OCI-M2 (cell line): ENCODE data around the gene SRM.
"Not testable (repeated sequence)": the region's sequence is repeated elsewhere in the genome, so short reads cannot be mapped to it uniquely, and the experiment has no call there.

Experiments
- DNase-seq: peaks from one replicate; lab custom pipeline; 2025; ENCODE audit not compliant: unreplicated experiment; lab: John Stamatoyannopoulos, UW

Gene SRM

DNA sequence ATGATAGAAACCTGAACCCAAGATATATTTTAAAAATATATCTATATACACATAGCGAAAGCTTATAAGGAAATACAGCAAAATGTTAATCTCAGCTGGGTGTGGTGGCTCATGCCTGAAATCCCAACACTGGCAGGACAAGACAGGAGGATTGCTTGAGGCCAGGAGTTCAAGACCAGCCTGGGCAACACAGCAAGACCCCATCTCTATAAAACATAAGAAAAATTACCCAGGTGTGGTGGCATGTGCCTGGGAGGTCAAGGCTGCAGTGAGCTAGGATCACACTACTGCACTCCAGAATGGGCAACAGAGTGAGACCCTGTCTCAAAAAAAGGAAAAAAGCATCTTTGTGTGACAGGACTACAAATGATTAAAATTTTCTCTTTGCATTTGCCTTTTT is 6.0 kb upstream of the SRM start:
- no peak for DNase-seq

DNA sequence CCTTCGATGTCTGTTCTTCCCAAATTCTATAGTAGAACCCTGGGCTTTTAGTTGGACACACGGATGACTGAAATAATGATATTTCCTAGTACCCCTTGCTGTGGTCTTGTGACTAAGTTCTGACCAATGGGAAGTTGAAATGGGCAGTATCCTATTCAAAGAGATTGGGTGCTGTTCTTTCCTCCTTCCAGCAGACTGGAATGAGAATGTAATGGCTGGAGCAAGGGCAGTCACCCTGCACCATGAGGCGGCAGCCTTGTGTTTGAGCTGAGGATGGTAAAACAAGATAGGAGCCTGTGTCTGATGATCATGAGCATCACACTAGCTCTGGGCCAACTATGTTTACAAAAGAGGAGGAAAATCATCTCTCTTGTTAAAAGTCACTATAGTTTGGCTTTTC is 5.1 kb upstream of the SRM start:
- no peak for DNase-seq

DNA sequence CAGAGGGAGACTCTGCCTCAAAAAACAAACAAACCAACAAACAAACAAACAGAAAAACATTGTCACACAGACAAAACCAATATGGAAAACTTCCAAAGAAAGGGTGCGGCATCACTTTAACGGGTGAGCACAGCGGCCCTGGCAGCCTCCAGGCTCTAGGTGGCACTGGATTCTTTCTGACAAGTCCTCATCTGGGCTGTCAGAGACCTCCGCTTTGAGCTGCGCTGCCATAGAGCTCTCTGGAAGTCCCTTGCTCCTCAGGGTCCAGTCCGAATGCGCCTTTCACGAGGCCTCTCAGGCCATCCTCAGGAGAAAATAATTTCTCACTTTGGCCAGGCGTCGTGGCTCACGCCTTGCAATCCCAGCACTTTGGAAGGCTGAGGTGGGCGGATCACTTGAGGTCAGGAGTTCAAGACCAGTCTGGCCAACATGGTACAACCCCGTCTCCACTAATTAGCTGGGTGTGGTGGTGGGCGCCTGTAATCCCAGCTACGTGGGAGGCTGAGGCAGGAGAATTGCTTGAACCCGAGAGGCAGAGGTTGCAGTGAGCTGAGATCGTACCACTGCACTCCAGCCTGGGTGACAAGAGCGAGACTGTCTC is 4.2 kb upstream of the SRM start:
- not testable (repeated sequence) for DNase-seq

DNA sequence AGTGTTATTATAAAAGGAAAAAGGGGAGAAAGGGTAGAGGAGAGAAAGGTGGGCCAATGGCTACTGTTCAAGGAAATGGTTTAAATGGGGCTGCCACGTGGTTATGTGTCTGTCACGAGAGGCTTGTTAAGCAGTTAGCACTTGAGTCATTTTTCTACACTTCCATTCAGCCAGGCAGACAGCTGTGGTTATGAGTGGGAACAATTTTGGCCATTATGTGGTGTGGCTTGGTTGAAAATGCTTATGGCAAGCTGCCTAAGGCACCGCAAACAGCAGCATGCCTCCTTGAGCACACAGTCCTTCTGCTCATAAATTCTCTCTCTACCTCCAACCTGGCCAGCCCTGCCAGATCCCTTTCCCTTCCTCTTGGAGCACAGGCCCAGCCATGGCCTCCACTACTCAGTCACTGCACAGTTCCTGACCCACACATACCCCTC is 3.2 kb upstream of the SRM start:
- DNase-seq, result no peak

DNA sequence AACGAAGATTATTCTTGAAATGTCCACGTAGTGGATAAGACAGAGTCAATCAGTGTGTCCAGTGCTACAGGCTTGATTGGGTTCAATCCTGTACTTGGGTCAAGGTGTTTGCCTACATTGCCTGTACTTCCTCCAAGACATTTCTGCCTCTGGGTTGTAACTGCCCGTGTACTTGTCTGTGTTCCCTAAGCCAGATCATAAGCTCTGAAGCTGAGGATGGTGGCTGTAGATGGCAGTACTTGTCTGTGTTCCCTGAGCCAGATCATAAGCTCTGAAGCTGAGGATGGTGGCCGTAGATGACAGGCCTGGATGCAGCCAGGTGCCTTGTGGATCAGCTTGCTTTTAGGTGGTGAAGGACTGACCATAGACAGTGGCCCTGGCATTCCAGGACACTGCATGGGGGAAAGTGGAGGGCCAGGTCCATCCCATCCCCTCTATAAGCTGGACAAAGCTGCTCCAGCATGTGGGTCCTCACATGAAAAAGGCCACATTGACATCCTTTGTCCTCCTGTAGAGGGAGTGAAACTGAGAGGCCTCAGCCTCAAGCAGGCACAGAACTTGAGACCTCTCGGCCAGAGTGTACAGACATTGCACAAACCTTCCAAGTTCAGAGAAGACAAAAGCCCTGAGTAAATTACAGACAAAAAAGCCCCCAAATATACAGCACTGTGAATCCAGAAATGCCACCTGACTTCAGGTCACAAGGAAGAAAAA is 2.0 kb upstream of the SRM start:
- no peak for DNase-seq

DNA sequence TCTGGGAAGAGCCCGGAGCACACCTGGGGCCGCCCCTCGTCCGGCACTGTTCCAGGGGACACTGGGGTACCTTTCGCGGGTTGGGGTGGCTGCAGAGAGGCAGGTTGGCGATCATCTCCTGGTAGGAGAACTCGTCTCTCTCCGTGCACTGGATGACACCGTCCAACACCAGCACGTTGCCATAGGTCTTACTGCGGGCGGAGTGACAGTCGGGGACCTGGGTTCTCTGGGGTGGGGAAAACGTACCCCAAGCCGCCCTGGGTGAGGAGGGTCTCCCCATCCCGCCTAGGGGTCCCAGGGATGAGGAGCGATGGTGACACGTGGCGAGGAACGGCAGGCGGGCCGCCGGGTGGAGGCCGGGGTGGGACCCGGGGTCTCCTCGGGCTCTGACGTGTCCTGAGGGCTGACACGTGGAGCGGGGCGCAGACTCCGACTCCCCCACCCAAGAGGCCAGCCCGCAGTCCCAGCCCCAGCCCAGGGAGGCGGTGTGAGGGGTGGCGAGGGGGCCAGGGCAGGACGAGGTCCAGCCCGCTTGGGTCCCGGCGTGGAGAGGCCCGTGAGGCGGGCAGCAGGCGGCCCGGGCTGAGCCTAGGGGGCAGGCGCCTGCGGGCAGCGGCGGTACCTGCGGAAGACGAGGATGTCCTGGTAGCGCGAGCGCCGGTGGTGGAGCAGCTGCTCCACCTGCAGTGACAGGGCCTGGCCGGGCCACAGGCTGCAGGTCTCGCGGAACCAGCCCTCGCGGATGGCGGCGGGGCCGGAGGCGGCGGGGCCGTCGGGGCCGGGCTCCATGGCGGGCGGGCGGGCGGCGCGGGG is 457 bp downstream of the SRM start:
- DNase-seq, result no peak

DNA sequence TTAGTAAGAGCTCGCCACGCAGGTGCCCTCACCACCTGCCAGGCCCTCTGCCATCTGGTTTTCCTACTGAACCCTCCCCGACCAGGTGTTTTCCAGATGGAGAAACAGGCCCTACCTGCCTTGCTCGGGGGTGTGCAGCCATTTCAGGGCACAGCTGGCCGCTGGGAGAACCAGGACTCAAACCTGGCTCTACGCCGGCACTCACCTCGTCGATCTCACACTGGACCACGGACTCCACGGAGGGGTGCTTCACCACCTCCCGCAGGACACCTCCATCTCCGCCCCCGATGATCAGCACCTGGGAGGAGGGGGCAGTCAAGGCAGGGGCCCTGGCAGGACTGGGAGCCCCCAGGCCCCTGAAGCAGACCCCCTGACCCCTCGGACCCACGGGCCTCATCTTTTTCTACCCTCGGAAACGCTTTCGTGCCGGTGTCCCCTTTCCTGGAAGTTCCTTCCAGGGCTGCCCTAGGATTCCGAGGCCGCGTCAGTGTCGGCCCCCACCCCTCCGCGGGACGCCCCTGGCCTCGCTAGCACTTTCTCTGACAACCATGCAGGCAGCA is 1.1 kb downstream of the SRM start:
- no peak for DNase-seq

DNA sequence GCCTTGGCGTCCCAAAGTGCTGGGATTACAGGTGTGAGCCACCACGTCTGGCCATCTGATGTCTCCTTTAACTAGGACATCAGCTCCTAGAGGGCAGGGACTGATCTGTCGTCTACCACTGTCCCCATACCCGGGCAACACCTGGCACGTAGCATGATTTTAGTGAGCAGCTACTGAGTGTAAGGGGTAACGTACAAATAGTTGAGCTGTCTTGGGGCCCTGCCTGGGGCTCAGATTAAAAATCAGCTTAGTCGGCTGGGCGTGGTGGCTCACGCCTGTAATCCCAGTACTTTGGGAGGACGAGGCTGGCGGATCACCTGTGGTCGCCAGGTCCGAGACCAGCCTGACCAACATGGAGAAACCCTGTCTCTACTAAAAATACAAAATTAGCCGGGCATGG is 1.8 kb downstream of the SRM start:
- no peak for DNase-seq

DNA sequence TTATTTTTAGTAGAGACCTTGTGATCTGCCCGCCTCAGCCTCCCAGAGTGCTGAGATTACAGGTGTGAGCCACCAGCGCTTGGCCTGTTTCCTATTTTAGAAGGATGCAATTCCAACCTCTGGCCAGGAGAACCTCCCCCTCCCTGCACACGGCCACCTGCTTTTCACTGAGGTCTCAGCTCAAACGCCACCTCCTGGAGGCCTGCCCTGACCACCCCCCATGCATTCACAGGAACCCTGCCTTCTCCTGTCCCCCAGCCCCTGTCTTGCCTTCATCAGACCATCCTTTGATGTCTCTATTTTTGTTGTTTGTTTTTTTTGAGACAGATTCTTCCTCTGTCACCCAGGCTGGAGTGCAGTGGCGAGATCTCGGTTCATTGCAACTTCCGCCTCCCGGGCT is 2.3 kb downstream of the SRM start:
- DNase-seq, result no peak

DNA sequence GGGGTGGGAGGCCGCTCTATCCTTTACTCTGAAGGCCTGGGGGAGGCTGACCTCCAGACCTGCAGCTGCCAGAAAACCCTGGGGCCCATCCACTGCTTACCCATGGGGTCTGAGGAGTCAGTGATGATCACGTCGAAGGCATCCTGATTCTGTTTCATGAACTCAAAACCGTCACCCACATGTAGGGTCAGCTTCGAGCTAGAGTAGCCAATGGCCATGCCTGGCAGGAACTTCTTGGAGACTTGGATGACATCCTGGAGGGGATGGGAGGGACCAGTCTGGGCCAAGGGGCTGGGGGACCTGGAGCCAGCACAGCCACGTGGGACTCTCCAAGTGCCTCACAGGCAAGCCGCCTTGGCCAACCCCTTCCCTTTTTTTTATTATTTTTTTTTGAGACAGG is 3.3 kb downstream of the SRM start:
- no peak for DNase-seq

DNA sequence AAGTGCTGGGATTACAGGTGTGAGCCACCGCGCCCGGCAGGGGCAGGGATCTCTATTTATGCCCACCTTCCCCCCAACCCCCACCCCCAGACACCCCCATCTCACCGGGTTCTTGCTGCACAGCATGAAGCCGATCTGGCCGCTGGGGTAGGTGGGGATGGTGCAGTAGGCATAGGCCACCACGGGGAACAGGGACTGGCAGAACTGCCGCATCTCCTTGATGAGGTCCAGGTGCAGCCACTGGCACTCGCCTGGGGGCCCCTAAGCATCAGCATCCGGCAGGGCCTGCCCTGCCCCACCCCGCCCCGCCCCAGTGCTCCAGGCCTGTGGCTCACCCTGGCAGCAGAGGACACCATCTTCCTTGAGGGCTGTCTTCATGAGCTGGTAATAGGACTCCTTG is 4.1 kb downstream of the SRM start:
- no peak for DNase-seq

DNA sequence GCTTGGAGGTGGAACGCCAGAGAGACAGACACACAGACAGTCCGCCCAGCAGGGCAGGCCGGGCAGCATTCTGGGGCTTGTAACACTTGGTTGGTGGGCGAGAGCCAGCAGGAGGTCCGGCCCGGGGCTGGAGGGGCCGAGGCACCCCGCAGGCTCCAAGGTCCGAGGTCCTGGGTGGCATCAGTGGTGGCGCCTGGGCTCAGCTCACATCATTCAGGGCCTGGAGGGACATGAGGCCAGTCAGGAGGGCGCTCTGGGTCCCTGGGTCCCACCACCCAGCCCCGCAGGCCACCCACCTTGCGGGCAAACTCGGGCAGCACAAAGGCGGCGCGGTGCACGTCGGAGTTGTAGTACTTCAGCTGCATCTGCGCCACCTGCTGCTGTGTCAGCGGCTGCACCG is 5.2 kb downstream of the SRM start:
- no peak for DNase-seq

DNA sequence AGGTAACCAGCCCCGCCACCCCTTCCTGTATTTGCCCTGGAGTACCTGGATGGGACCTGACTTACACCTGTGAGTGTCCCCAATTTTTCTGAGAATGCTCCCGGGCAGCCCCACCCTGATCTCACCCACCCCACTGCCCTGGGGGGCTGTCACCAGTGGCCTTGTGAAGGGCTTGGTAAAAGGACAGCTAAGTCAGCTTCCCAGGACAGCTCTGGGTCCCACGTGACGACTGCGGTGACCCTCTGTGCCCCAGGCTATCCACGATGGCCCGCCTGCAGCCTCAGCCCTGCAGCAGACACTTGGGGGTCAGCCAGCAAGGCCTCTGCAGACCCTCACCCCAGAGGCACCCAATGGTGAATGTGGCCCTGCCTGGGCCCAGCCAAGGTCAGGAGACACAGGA is 5.6 kb downstream of the SRM start:
- DNase-seq, result no peak

DNA sequence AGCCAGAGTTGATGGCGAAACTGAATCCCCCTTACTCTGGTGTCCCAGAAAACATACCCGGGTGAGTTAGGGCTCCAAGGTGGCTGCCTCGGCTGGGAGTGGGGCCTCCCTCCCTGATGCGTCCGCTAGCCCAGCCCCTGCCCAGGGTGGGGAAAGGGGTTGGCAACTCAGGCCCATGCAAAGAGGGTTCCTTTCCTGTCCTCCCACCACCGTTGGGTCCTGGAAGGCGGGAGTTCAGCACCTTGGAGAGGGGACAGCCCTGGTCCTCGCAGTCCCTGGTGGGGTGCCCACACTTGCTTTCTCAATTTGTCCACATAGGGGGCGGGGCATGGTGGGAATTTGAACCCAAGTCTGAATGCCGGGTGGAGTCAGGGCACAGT is 6.1 kb downstream of the SRM start:
- DNase-seq, result no peak

DNA sequence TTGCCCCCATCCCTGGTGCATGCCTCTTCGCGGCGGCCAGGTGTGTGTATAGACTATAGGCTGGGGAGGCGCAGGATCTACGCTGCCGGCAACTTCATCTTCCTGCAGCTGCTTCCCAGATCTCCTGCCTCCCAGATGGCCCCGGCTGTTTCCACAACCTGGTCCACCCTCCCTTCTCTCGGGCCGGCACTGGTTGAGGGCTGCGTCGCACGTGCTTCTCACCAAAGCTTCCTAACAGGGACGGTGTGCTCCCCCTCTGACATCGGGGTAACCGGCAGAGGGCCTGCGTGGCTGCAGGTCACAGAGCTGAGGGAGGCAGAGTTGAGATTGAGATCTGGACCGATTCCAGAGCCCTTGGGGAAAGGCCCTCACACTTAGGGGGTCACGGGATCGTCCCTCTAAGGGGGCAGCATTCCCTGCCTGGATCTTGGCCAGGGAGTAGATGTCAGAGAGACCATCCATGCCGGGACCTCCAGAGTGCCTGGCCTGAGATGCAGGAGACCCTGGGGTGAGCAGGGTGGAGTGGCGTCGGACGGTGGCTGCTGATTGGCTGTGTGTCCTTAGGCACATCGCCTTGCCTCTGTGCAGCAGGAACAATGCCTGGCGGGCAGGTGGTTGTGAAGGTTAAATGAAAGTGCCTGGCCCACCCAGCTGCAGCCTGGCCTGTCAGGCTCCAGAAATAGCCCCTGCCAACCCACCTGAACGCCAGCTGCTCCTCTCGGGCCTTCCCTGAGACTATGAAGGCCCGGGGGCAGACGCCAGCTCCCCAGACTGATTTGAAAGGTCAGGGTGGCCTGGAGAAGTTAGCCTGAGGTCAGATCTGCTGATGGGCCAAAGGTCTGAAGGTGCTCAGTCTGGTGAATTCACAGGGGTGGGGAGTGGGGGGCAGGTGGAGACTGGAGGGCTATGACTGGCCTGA is 6.7 kb downstream of the SRM start:
- DNase-seq, result no peak

DNA sequence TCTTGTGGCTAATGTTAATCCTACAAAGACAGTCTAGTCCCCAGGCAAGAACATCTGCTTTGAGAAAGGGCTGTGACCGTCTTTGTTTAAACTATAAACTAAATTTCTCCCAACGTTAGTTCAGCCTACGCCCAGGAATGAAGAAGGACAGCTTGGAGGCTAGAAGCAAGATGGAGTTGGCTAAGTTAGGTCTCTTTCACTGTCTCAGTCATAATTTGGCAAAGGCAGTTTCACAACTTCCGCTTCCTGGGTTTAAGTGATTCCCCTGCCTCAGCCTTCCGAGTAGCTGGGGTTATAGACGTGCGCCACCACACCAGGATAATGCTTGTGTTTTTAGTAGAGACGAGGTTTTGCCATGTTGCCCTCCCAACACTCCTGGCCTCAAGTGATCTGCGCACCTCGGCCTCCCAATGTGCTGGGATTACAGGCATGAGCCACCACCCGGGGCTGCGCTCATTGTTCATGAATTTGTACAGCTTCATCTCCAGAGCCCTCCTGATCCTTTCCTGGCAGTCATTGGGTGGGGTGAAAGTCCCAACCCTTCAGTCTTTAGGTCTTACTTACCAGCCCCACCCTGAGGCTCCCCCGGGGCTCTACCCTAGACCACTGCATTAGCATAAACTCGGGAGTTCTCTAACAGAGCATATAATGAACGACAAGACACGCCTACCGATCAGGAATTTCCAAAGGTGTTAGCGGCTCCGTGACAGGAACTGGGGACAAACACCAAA is 7.9 kb downstream of the SRM start:
- DNase-seq, result no peak

DNA sequence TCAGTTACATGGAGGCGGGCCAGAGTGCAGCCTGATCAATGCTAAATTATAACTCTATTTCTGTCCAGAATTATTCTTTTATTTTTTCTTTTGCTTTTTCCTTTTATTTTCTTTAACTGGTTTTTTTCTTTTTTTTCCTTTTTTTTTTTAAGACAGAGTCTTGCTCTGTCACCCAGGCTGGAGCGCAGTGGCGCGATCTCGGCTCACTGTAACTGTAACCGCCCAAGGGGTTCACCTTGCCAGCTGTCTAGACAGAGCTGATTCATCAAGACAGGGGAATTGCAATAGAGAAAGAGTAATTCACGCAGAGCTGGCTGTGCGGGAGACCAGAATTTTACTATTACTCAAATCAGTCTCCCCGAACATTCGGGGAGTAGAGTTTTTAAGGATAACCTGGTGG is 8.7 kb downstream of the SRM start:
- DNase-seq, result not testable (repeated sequence)

DNA sequence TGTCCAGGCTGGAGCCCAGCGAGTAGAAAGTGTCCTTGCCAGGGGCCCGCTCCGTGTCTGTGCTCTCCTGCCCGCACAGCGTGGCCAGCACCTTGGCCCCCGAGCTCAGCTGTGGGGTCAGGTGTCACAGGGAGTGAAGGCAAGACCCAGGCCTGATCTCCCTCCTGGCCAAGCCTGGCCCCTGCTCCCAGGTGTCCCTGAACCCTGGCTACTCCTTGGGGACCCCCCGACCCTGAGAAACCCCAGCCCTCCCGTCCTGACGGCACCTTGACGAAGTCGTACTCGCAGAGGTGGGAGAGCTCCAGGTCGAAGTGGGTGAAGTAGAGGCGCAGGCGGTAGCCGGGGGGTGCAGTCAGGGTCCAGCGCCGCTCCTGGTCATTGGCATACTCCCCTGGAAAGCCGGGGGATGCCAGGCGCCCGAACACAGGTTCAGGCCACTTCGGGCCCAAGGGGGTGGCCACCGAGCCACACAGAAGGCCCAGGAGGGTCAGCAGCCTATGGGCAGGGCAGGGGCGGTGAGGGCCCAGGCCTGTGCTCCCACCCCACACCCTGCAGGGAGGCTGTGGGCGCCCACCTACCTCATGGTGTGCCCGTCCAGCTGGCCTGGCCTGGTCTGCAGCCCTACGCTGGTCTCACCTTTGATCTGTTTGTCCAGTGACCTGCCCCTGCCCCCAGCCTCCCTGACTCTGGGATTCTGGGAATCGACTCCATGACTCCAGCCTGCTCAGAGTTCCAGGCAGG is 13.0 kb downstream of the SRM start, which contains the start of gene MASP2:
Gene MASP2, minus strand, starts transcription at position 615 of the 741 bp plus-strand sequence. Its CDS starts 32 bp downstream, at position 583.
- DNase-seq, result no peak

DNA sequence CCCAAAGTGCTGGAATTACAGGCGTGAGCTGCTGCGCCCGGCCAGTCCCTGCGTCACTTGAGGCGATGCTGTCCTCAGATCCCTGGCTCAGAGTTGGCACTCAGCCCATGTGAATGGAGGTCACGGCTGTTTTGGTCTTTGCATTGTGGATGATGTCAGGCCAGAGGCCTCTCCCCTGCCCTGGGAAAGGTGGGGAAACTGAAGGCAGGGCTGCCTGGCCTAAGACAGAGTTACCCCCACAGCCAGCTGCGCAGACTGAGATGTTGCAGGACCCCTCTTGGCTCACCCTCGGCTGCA is 13.6 kb downstream of the SRM start:
- DNase-seq, result no peak
